ENCODE data around the gene TTI1. TPM values are rescaled to one million over a fixed set of nuclear protein-coding genes. Genes with fewer than 3 reads are reported as not detected.

Gene TTI1
- total and polyA plus RNA-seq, 9 of the 15 experiments (the other 6 are each of a cell fraction or from before 2014, with no cell fraction given) = 9.8 to 55.1 (median 39.4) TPM

GRCh38 chr20:37999526-38000263 is 33.6 kb downstream of the TTI1 start:
- no peak overlapping the region for H3K4me2 ChIP-seq (ENCODE audit: insufficient read depth, low read length)
- no peak overlapping the region for H3K9ac ChIP-seq (ENCODE audit: insufficient read depth in 1 of 2, low read depth in 2 of 2, low read length in 2 of 2)
- DNase-seq (ENCODE audit: extremely low read depth in 1 of 4, low spot score in 3 of 4) (no peak), ATAC-seq (no peak), FAIRE-seq (no peak)
- peaks cover 8 to 10% of the 10 kb centered on the region in 2 experiments; a peak in 4 of 5 replicates for H3K4me1 ChIP-seq (replicated peaks in 1 of 2; ENCODE audit: control insufficient read depth in 2 of 2, insufficient read depth in 2 of 2, low read length in 2 of 2)
- 85% methylated on average over 15 of the region's 15 CpGs for WGBS (ENCODE audit: insufficient coverage, low coverage, missing lambda C conversion rate)
- no peak overlapping the region for H3K4me3 ChIP-seq
- ChIA-PET CTCF (ENCODE audit: low intra/inter-chr PET ratio) (no interaction called here), POLR2A (interaction anchor here (0.5 kb wide), 1 partner anchor 129 kb away, joined by 3 read pairs; no protein-coding TSS in a partner anchor)
- no peak overlapping the region for H2AFZ ChIP-seq (ENCODE audit: low read depth, low read length)
- in situ Hi-C loops (cut with MboI) = no loop called here
- peaks cover 97% of the 10 kb centered on the region for H3K36me3 ChIP-seq (ENCODE audit: control insufficient read depth, insufficient read depth, low read length)
- no TSS peak for BruUV-seq (replicated peaks)
- no peaks in the 10 kb centered on the region for H3K9me3 ChIP-seq (replicated peaks; ENCODE audit: control insufficient read depth, insufficient read depth, low read depth, low read length)
- H3K27me3 ChIP-seq (ENCODE audit: control insufficient read depth in 2 of 2, insufficient read depth in 2 of 2, low read length in 2 of 2) = no peaks in the 10 kb centered on the region
- no peak overlapping the region; the same call in 2 of the 3 replicates for H3K27ac ChIP-seq (ENCODE audit: extremely low read depth, low read depth, low read length)
- TF ChIP-seq ZNF551 (CRISPR knock-in tag; IDR thresholded peaks at IDR 0.05) (no peak), NCOR1 (IDR thresholded peaks at IDR 0.05) (no peak), KDM2B (CRISPR knock-in tag; IDR thresholded peaks at IDR 0.05) (no peak), TCF7L2 (IDR thresholded peaks at IDR 0.05; ENCODE audit: low read depth, low read length) (no peak), PCBP2 (IDR thresholded peaks at IDR 0.05; ENCODE audit: low read depth, low read length, poor library complexity, severe bottlenecking) (no peak), ZNF79 (CRISPR knock-in tag; IDR thresholded peaks at IDR 0.05; ENCODE audit: low read depth) (no peak), SMARCA4 (IDR thresholded peaks at IDR 0.05) (no peak), GTF2F1 (IDR thresholded peaks at IDR 0.05; ENCODE audit: low read depth, low read length) (no peak), ZBTB12 (CRISPR knock-in tag; IDR thresholded peaks at IDR 0.05) (no peak), NR2F6 (CRISPR knock-in tag; IDR thresholded peaks at IDR 0.05) (no peak), ZKSCAN8 (CRISPR knock-in tag; IDR thresholded peaks at IDR 0.05) (no peak), NEUROD1 (IDR thresholded peaks at IDR 0.05; ENCODE audit: borderline replicate concordance, low read depth, low read length, partially characterized antibody) (no peak), SIX5 (IDR thresholded peaks at IDR 0.05; ENCODE audit: borderline replicate concordance in 1 of 2, insufficient read depth in 1 of 2, low read depth in 1 of 2, low read length in 2 of 2) (no peak), BRCA1 (IDR thresholded peaks at IDR 0.05) (no peak), BRCA1 (CRISPR knock-in tag; IDR thresholded peaks at IDR 0.05) (no peak), FOSL1 (tag; conservative IDR thresholded peaks at IDR 0.05) (no peak)
- H3K79me2 ChIP-seq (ENCODE audit: control insufficient read depth, insufficient read depth, low read length) = no peaks in the 10 kb centered on the region; the same call in 1 of the 3 replicates
- intact Hi-C loops (cut with micrococcal nuclease) = loop anchor here (10.0 kb wide), 1 partner anchor 345 kb away; no protein-coding TSS in a partner anchor
- H3K9me1 ChIP-seq (ENCODE audit: control insufficient read depth, insufficient read depth, low read length) = no peaks in the 10 kb centered on the region
- H4K20me1 ChIP-seq (replicated peaks; ENCODE audit: control insufficient read depth, insufficient read depth, low read length) = 0 out of 2 replicates have a peak, but pooled peaks cover 10% of the 10 kb centered on the region
